Spinal cord (tissue), 10 donors: ENCODE data around the gene CFAP73. TPM values are rescaled to one million over a fixed set of nuclear protein-coding genes. Genes with fewer than 3 reads are reported as not detected.
"Not testable (repeated sequence)": the region's sequence is repeated elsewhere in the genome, so short reads cannot be mapped to it uniquely, and the experiment has no call there.

Source experiments
- DNase-seq, 6 donors: peaks; one replicate each; pipeline versions ENCODE4 v3.0.0 to v3.0.0-alpha.2; 2013 to 2015; ENCODE audit warnings: low spot score in 6 of 6, low read depth in 4 of 6
- H3K27ac ChIP-seq: one replicate; pipeline ENCODE4 v1.5.1; 2013; ENCODE audit warnings: low read depth, low read length, control low read depth
- H3K27me3 ChIP-seq: one replicate; pipeline ENCODE4 v1.6.1; 2013; ENCODE audit warnings: low read length; ENCODE audit not compliant: control insufficient read depth, insufficient read depth
- H3K36me3 ChIP-seq: one replicate; pipeline ENCODE4 v1.6.1; 2013; ENCODE audit warnings: low read length; ENCODE audit not compliant: control insufficient read depth, insufficient read depth
- H3K4me1 ChIP-seq: one replicate; pipeline ENCODE4 v1.6.1; 2013; ENCODE audit warnings: low read length; ENCODE audit not compliant: control insufficient read depth, insufficient read depth
- H3K4me3 ChIP-seq: one replicate; pipeline ENCODE4 v1.5.1; 2013; ENCODE audit warnings: low read depth, low read length, control low read depth
- H3K9me3 ChIP-seq: one replicate; pipeline ENCODE4 v1.6.1; 2013; ENCODE audit warnings: low read length; ENCODE audit not compliant: control insufficient read depth, insufficient read depth
- WGBS: methylation state at CpG from one replicate; pipeline ENCODE4 v1.1.5; 2013; ENCODE audit warnings: missing lambda C conversion rate; ENCODE audit not compliant: insufficient coverage; 5-methylcytosine and 5-hydroxymethylcytosine counted together
- polyA plus RNA-seq, 2 donors: library from polyadenylated mRNA; unstranded; fragments of 120-200 nt; gene quantifications; one replicate each; pipeline ENCODE4 v1.2.1, GENCODE V29; 2013; ENCODE audit not compliant: insufficient read length in 2 of 2
- small RNA-seq: library from RNA; depleted of rRNA; stranded (forward); fragments of <200 nt; gene quantifications from one replicate; pipeline ENCODE3, GENCODE V24; 2014; ENCODE audit warnings: low replicate concordance
- total RNA-seq, 2 donors: library from RNA; depleted of rRNA in 1 of 2; stranded (reverse); fragments of 120-200 nt in 1 of 2; fragments of >200 nt in 1 of 2; gene quantifications; one replicate each; pipeline versions ENCODE4 v1.2.3 to v1.2.4, GENCODE V29; 2013 to 2014
- donor health status: healthy.

Gene CFAP73
- total and polyA plus RNA-seq, 4 donors: 1.2 to 14.9 (median 10.0) TPM

DNA sequence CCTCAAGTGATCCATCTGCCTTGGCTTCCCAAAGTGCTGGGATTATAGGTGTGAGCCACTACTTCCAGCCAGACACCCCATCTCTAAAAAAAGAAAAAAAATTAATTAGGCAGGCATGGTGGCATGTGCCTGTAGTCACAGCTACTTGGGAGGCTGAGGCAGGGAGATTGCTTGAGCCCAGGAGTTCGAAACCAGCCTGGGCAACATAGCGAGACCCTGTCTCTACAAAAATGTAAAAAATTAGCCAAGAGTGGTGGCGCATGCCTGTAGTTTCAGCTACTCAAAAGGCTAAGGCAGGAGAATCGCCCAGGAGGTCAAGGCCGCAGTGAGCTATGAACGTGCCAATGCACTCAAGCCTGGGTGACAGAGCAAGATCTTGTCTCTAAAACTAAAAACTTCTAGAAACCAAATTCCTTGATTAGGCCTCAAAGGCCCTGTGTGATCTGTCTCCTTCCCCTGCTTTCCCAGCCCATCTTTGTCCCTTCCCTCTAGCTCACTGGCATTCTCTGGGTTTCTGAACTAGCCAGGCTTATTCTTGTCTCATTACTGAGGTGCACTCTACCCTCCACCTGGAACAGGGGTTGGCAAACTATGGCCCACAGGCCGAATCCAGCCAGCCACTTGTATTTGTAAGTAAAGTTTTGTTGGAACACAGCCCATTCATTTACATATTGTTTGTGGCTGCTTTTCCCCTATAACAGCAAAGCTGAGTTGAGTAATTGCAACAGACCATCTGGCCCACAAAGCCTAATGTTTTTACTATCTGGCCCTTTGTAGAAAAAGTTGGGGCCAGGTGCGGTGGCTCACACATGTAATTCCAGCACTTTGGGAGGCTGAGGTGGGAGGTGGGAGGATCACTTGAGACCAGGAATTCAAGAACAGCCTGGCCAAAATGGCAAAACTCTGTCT, 54.6 kb downstream of the CFAP73 start:
- Histone ChIP-seq H3K4me3 (no peak overlapping the region), H3K36me3 (peaks cover 9% of the 10 kb centered on the region), H3K27ac (no peak overlapping the region), H3K4me1 (peaks cover 9% of the 10 kb centered on the region), H3K9me3 (no peaks in the 10 kb centered on the region), H3K27me3 (no peaks in the 10 kb centered on the region)
- DNase-seq: peak in 1 of 6 donors; percentile 19
- 95% methylated on average over 6 of the region's 8 CpGs for WGBS

DNA sequence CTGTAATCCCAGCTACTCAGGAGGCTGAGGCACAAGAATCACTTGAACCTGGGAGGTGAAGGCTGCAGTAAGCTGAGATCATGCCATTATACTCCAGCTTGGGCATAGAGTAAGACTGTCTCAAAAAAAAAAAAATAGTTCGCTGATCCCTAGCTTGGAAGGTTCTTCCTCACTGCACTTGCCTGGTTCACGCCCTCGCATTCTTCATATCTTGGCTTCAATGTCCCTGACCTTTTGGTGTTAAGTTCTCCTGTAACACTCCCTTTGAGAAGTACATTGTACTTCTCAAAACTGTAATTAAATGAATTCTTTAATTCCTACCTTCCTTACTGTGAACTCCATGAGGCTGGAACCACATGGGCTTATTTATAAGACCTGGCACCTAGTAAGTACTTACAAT, 55.3 kb downstream of the CFAP73 start:
- Histone ChIP-seq H3K4me1 (peaks cover 9% of the 10 kb centered on the region), H3K4me3 (no peak overlapping the region), H3K36me3 (peaks cover 9% of the 10 kb centered on the region), H3K27me3 (no peaks in the 10 kb centered on the region), H3K27ac (no peak overlapping the region), H3K9me3 (no peaks in the 10 kb centered on the region)
- 100% methylated on average over 3 of the region's 3 CpGs for WGBS
- no peak for DNase-seq

DNA sequence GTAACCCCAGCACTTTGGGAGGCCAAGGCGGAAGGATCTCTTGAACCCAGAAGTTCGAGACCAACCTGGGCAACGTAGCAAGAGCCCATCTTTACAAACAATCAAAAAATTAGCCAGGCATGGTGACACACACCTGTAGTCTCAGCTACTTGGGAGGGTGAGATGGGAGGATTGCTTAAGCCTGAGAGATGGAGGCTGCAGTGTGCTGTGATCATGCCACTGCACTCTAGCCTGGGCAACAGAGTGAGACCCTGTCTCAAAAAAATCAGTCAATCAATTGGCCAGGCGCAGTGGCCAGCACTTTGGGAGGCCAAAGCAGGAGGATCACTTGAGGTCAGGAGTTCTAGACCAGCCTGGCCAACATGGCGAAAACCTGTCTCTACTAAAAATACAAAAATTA, 57.3 kb downstream of the CFAP73 start:
- H3K9me3 ChIP-seq, H3K4me3 ChIP-seq, H3K4me1 ChIP-seq, H3K36me3 ChIP-seq, DNase-seq, H3K27me3 ChIP-seq, H3K27ac ChIP-seq: not testable (repeated sequence)
- 100% methylated on average over 2 of the region's 5 CpGs for WGBS

DNA sequence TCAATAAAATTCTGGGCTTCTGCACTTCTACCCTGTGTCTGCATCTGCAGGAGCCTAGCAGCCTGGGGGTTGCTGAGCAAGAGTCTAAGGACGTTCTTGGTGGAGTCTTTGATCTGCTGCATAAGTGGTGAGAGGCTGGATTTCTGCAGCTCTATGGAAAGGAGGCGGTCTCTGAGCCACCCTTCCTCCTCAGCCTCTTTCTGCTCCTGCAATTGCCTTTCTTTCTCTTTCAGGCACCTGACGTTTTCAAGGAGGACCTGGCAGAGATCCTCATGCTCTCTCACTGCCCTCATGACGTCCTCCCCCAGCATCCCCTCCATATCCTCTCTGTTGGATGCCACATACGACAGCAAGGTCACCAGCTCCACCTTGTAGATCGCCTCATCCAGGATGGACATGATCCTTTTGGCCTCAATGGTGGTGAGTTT, 58.1 kb downstream of the CFAP73 start:
- 64% methylated on average over 4 of the region's 6 CpGs for WGBS
- Histone ChIP-seq H3K27ac (no peak overlapping the region), H3K36me3 (peaks cover 4% of the 10 kb centered on the region), H3K4me1 (no peaks in the 10 kb centered on the region), H3K9me3 (no peaks in the 10 kb centered on the region), H3K27me3 (no peaks in the 10 kb centered on the region), H3K4me3 (no peak overlapping the region)
- DNase-seq: no peak

DNA sequence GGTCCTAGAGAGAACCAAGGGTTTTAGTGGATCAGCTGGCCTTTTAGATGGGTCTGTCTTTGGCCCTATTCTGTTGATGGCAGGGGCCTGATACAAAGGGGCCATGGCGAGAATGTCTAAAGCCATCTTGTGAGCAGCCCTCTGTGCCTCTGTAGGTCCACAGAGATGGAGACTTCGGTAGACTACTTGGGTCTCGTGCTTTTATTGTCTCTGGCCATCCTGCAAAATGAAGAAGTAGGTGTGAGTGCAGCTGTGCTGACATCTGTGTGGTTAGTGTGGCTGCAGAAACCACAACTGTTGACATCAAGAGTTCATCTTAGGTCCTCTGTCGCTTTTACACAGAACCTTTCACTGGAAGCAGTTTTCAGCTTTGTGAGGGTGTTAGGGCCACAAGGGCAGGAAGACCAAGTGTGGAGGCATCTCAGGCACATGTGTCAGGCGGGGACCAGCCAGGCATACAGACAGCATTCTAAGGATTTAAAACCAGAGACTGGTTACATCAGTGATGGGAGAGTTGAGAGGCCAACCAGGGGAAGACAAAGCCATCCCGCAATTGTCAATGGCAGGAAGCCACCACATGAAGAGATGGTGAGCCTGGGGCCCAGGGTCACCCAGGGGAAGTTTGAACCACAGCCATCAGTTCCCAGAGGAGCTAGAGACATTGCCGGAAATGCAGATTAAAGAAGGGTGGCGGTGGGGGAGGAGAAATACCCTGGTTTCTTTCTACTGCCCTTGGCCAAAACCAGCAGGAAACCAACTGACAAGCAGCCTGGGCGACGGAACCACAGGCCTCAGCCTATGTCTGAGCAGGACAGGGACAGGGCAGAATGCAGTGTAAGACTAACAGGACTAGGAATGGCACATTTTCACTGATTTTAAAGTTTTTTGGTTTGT, 58.8 kb downstream of the CFAP73 start:
- no peak overlapping the region for H3K27ac ChIP-seq
- H3K27me3 ChIP-seq: no peaks in the 10 kb centered on the region
- H3K9me3 ChIP-seq: no peaks in the 10 kb centered on the region
- H3K36me3 ChIP-seq: peaks cover 4% of the 10 kb centered on the region
- WGBS: 84% methylated on average over 10 of the region's 10 CpGs
- no peak overlapping the region for H3K4me3 ChIP-seq
- no peaks in the 10 kb centered on the region for H3K4me1 ChIP-seq
- DNase-seq: no peak

Small RNA genes lying within 50 kb of the gene (small RNA-seq; reads per million reads assigned to genes)
- gene MIR7106 (not detected), gene RF00019 (not detected)

Other genes with a start within 250 kb of the CFAP73 start
- gene OAS1, start 242.8 kb upstream of the CFAP73 start, total RNA-seq: 10 to 100 TPM; 14.0 to 14.5 TPM
- gene OAS1, start 242.8 kb upstream of the CFAP73 start, polyA plus RNA-seq: 1 to 10 TPM; 5.3 to 6.1 TPM
- 10 to 100 TPM in 1 of 2 donors, 1 to 10 TPM in 1; 7.5 to 12.1 TPM for gene OAS3, start 211.2 kb upstream of the CFAP73 start, total RNA-seq
- 1 to 10 TPM; 7.2 to 7.4 TPM for gene OAS3, start 211.2 kb upstream of the CFAP73 start, polyA plus RNA-seq
- gene OAS2, start 171.2 kb upstream of the CFAP73 start, total RNA-seq: 1 to 10 TPM; 4.9 to 9.3 TPM
- 1 to 10 TPM; 4.1 to 5.1 TPM for gene OAS2, start 171.2 kb upstream of the CFAP73 start, polyA plus RNA-seq
- gene DTX1, start 93.0 kb upstream of the CFAP73 start, total RNA-seq: 10 to 100 TPM; 14.4 to 23.3 TPM
- gene DTX1, start 93.0 kb upstream of the CFAP73 start, polyA plus RNA-seq: 10 to 100 TPM; 73.3 to 83.5 TPM
- gene RASAL1, start 14.0 kb upstream of the CFAP73 start, total RNA-seq: 1 to 10 TPM in 1 of 2 donors, under 1 TPM in 1; 0.72 to 2.6 TPM
- 1 to 10 TPM; 2.2 to 3.0 TPM for gene RASAL1, start 14.0 kb upstream of the CFAP73 start, polyA plus RNA-seq
- 10 to 100 TPM; 14.0 to 19.8 TPM for gene DDX54, start 35.8 kb downstream of the CFAP73 start, total RNA-seq
- 10 to 100 TPM; 65.7 to 67.1 TPM for gene DDX54, start 35.8 kb downstream of the CFAP73 start, polyA plus RNA-seq
- 10 to 100 TPM; 11.7 to 25.9 TPM for gene RITA1, start 36.0 kb downstream of the CFAP73 start, total RNA-seq
- 10 to 100 TPM; 31.4 to 32.1 TPM for gene RITA1, start 36.0 kb downstream of the CFAP73 start, polyA plus RNA-seq
- 10 to 100 TPM; 14.0 to 25.1 TPM for gene TPCN1, start 71.7 kb downstream of the CFAP73 start, total RNA-seq
- 10 to 100 TPM; 33.1 to 43.8 TPM for gene TPCN1, start 71.7 kb downstream of the CFAP73 start, polyA plus RNA-seq
- gene SLC8B1, start 185.4 kb downstream of the CFAP73 start, total RNA-seq: 1 to 10 TPM; 8.2 to 9.3 TPM
- gene SLC8B1, start 185.4 kb downstream of the CFAP73 start, polyA plus RNA-seq: 10 to 100 TPM; 13.9 to 21.1 TPM
- 10 to 100 TPM; 13.2 to 27.0 TPM for gene PLBD2, start 208.9 kb downstream of the CFAP73 start, total RNA-seq
- gene PLBD2, start 208.9 kb downstream of the CFAP73 start, polyA plus RNA-seq: 10 to 100 TPM; 46.4 to 50.1 TPM